Right lobe of liver (tissue), 6 donors: Measurements from ENCODE around the gene ATP8B3. TPM values are rescaled to one million over a fixed set of nuclear protein-coding genes. Genes with fewer than 3 reads are reported as not detected.

Source experiments
- ATAC-seq, 4 donors: fragments of 200-7000 bp; cut with Tn5 transposase; one replicate each; pipeline ENCODE4 v1.9.1; 2020; ENCODE audit warnings: mild to moderate bottlenecking in 4 of 4, moderate library complexity in 4 of 4
- DNase-seq, 3 donors: peaks; one replicate each; pipeline ENCODE4 v3.0.0-alpha.2; 2020
- H3K27ac ChIP-seq, 3 donors: fragments of 200-600 bp; one replicate each; pipeline ENCODE4 v1.8.0; 2022
- H3K27me3 ChIP-seq, 2 donors: fragments of 200-600 bp; one replicate each; pipeline ENCODE4 v1.8.0; 2022
- H3K36me3 ChIP-seq, 4 donors: fragments of 200-600 bp; sonication (generic) in 1 of 4; one replicate each; pipeline versions ENCODE4 v1.5.1 to v1.8.0; 2017 to 2022; ENCODE audit warnings: control low read depth in 1 of 4
- H3K4me1 ChIP-seq, 4 donors: fragments of 200-600 bp; sonication (generic) in 1 of 4; one replicate each; pipeline versions ENCODE4 v1.5.1 to v1.8.0; 2017 to 2022; ENCODE audit warnings: control low read depth in 1 of 4
- H3K4me3 ChIP-seq, 3 donors: fragments of 200-600 bp; one replicate each; pipeline ENCODE4 v1.8.0; 2022
- H3K9me3 ChIP-seq, 4 donors: fragments of 200-600 bp; sonication (generic) in 1 of 4; one replicate each; pipeline versions ENCODE4 v1.5.1 to v1.8.0; 2017 to 2022; ENCODE audit warnings: control low read depth in 1 of 4
- CTCF ChIP-seq, 4 donors: fragments of 200-600 bp in 3 of 4; fragments of 450-650 bp in 1 of 4; IDR thresholded peaks; one replicate each; pipeline versions ENCODE4 v1.5.1 to v1.8.0; 2016 to 2022; ENCODE audit warnings: antibody characterized with exemption in 4 of 4, mild to moderate bottlenecking in 2 of 4
- POLR2A ChIP-seq: fragments of 450-650 bp; IDR thresholded peaks from one replicate; pipeline ENCODE4 v1.6.1; 2017; ENCODE audit warnings: antibody characterized with exemption, mild to moderate bottlenecking
- WGBS: methylation state at CpG from one replicate; pipeline ENCODE4 v1.1.6; 2018; ENCODE audit warnings: low coverage, low lambda C conversion rate; ENCODE audit not compliant: insufficient coverage; ENCODE audit errors: missing lambda C conversion rate; 5-methylcytosine and 5-hydroxymethylcytosine counted together
- intact Hi-C, 2 donors: fragments of 100-400 bp; cut with DNase I; formaldehyde crosslinking; loops; one replicate each; pipeline versions ENCODE4 v1.11.2 to v1.14.1; 2022
- total RNA-seq, 6 experiments: library from RNA; depleted of rRNA in 2 of 6; stranded (reverse); fragments of >200 nt in 2 of 6; fragmentation: NEBNext Ultra II Directional in 3 of 6; extraction: Animal tissue kit (Norgen Biotek cat#: 25700) in 3 of 6; gene quantifications; one replicate each; pipeline versions ENCODE4 v1.1.0 to v1.2.4, GENCODE V29; 2016 to 2023
- donor health status: DM: no; HTN: yes; CAD: no.
- donor health status: DM: no; HTN: no; CAD: no.
- donor health status: DM: no; HTN: no; CAD: no.
- donor health status: DM: no; HTN: yes; CAD: no.
- donor health status: DM: no; HTN: yes; CAD: no.

The ATP8B3 gene
- total RNA-seq, 6 experiments from 2014 or later, result 0.86 to 5.7 (median 3.1) TPM

GRCh38 chr19:1843116-1843515 is 31.0 kb upstream of the ATP8B3 start:
- no peak for TF ChIP-seq CTCF (IDR thresholded peaks at IDR 0.05)
- Histone ChIP-seq H3K4me1 (peaks cover 0 to 64% (median 31%) of the 10 kb centered on the region in 4 donors), H3K4me3 (no peak overlapping the region), H3K36me3 (no peaks in the 10 kb centered on the region), H3K27ac (no peak overlapping the region), H3K9me3 (no peaks in the 10 kb centered on the region), H3K27me3 (no peaks in the 10 kb centered on the region)
- no peak for DNase-seq
- intact Hi-C loops, result no loop called here
- no CpG with 5 or more reads among the region's 22 CpGs for WGBS
- no peak for ATAC-seq

GRCh38 chr19:1841209-1841924 is 29.3 kb upstream of the ATP8B3 start:
- peak overlapping the region in 2 of 3 donors; percentile 81 for H3K27ac ChIP-seq
- intact Hi-C loops, result no loop called here
- peaks cover 0 to 66% (median 32%) of the 10 kb centered on the region in 4 donors for H3K4me1 ChIP-seq
- ATAC-seq (no peak), DNase-seq (no peak)
- TF ChIP-seq POLR2A (no peak), CTCF (IDR thresholded peaks at IDR 0.05) (no peak)
- H3K27me3 ChIP-seq, result no peaks in the 10 kb centered on the region
- H3K36me3 ChIP-seq, result no peaks in the 10 kb centered on the region
- 74% methylated on average over 8 of the region's 35 CpGs for WGBS
- H3K9me3 ChIP-seq, result no peaks in the 10 kb centered on the region
- peak overlapping the region in 2 of 3 donors; percentile 9 to 21 for H3K4me3 ChIP-seq

GRCh38 chr19:1840541-1841115 is 28.6 kb upstream of the ATP8B3 start:
- Histone ChIP-seq H3K4me3 (peak overlapping the region in 2 of 3 donors; percentile 9 to 21), H3K36me3 (no peaks in the 10 kb centered on the region), H3K4me1 (peaks cover 0 to 66% (median 31%) of the 10 kb centered on the region in 4 donors), H3K27ac (peak overlapping the region in 2 of 3 donors; percentile 81), H3K27me3 (no peaks in the 10 kb centered on the region), H3K9me3 (no peaks in the 10 kb centered on the region)
- WGBS, result 10% methylated on average over 2 of the region's 22 CpGs
- intact Hi-C loops, result no loop called here
- TF ChIP-seq CTCF (IDR thresholded peaks at IDR 0.05), result no peak
- peak; percentile 46 for TF ChIP-seq POLR2A
- ATAC-seq, result peak; percentile 8 to 49 (median 40)
- DNase-seq, result peak in 1 of 3 donors; percentile 79

- whole genome bisulfite sequencing, result 29% methylated on average over 14 of the region's 25 CpGs
- DNase-seq, result peak; percentile 74 to 93 (median 93)
- peak overlapping the region; percentile 14 to 50 (median 35) for H3K4me3 ChIP-seq
- no peaks in the 10 kb centered on the region for H3K36me3 ChIP-seq
- H3K27me3 ChIP-seq, result no peaks in the 10 kb centered on the region
- TF ChIP-seq POLR2A (peak; percentile 82), CTCF (IDR thresholded peaks at IDR 0.05) (no peak)
- ATAC-seq, result peak; percentile 76 to 91 (median 84)
- H3K27ac ChIP-seq, result peak overlapping the region in 2 of 3 donors; percentile 81
- H3K4me1 ChIP-seq, result peaks cover 0 to 72% (median 28%) of the 10 kb centered on the region in 4 donors
- intact Hi-C loops, result no loop called here
- no peaks in the 10 kb centered on the region for H3K9me3 ChIP-seq
These were observed 27.8 kb upstream of the ATP8B3 start for GRCh38 chr19:1839658-1840540.
